BJ (cell line): ENCODE measurements around the gene MAP3K14. TPM values are rescaled to one million over a fixed set of nuclear protein-coding genes. Genes with fewer than 3 reads are reported as not detected.

Experiments used
- CTCF ChIA-PET: fragments of 350-600 bp; formaldehyde crosslinking; extraction: SDS; loops from one replicate; lab custom pipeline; 2021; ENCODE audit warnings: antibody characterized with exemption, inconsistent platforms; lab: Yijun Ruan, JAX
- POLR2A ChIA-PET: fragments of 300-600 bp; sonication (Branson Sonifier 250); formaldehyde crosslinking; extraction: SDS; loops from one replicate; lab custom pipeline; 2021; ENCODE audit warnings: antibody characterized with exemption; lab: Charles Lee
- DNase-seq: peaks from one replicate; pipeline ENCODE4 v3.0.0-alpha.2; 2011; ENCODE audit warnings: low read depth
- H3K27me3 ChIP-seq: 2 replicates; pipeline ENCODE4 v1.6.0; 2011; ENCODE audit warnings: low read length; ENCODE audit not compliant: control insufficient read depth, insufficient read depth
- H3K36me3 ChIP-seq: 2 replicates; pipeline ENCODE4 v1.5.1; 2011; ENCODE audit warnings: low read length; ENCODE audit not compliant: control insufficient read depth, insufficient read depth
- H3K4me3 ChIP-seq: 2 replicates; pipeline ENCODE4 v1.5.1; 2011; ENCODE audit warnings: low read depth, mild to moderate bottlenecking, control low read depth, low read length
- polyA plus RNA-seq: library from polyadenylated mRNA; depleted of rRNA; stranded (reverse); fragments of >200 nt; gene quantifications from 2 replicates; pipeline ENCODE4 v1.2.3, GENCODE V29; 2011
- TF ChIP-seq, protein P1 (sequence below): IDR thresholded peaks from 2 replicates; pipeline ENCODE4 v1.5.1; 2011; ENCODE audit warnings: low read depth, mild to moderate bottlenecking, control low read depth, inconsistent platforms, low read length, moderate library complexity; ENCODE audit not compliant: insufficient read depth

The MAP3K14 gene
- polyA plus RNA-seq, 1 experiment: 6.5 TPM

DNA sequence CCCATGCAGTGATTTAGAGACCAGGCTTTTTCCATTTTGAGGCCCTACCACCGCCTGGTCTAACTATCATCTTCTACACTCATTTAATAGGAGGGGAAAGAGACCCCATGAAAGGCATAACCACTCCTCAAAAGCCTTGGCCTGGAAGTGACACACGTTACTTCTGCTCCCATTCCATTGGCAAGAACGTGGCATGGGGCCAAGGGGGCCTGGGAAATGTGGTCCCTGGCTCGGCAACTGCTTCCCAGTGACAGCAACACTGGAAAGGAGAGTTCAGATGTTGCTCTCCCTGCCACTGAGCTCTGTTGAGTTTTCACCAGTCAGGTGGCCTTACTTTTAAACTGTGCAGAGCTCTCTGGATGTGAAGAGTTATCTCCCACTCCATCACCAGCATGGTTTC, 45.2 kb upstream of the MAP3K14 start:
- POLR2A ChIA-PET: no interaction called here
- TF ChIP-seq, protein P1, sequence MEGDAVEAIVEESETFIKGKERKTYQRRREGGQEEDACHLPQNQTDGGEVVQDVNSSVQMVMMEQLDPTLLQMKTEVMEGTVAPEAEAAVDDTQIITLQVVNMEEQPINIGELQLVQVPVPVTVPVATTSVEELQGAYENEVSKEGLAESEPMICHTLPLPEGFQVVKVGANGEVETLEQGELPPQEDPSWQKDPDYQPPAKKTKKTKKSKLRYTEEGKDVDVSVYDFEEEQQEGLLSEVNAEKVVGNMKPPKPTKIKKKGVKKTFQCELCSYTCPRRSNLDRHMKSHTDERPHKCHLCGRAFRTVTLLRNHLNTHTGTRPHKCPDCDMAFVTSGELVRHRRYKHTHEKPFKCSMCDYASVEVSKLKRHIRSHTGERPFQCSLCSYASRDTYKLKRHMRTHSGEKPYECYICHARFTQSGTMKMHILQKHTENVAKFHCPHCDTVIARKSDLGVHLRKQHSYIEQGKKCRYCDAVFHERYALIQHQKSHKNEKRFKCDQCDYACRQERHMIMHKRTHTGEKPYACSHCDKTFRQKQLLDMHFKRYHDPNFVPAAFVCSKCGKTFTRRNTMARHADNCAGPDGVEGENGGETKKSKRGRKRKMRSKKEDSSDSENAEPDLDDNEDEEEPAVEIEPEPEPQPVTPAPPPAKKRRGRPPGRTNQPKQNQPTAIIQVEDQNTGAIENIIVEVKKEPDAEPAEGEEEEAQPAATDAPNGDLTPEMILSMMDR: no peak
- no peak overlapping the region for H3K4me3 ChIP-seq
- no peak for DNase-seq
- H3K36me3 ChIP-seq: no peaks in the 10 kb centered on the region
- peaks cover 3% of the 10 kb centered on the region; the same call in 1 of the 2 replicates for H3K27me3 ChIP-seq
- CTCF ChIA-PET: interaction anchor here (0.6 to 1.3 kb wide), 2 partner anchors 84 to 535 kb away, joined by 3 to 5 read pairs; no protein-coding TSS in a partner anchor

DNA sequence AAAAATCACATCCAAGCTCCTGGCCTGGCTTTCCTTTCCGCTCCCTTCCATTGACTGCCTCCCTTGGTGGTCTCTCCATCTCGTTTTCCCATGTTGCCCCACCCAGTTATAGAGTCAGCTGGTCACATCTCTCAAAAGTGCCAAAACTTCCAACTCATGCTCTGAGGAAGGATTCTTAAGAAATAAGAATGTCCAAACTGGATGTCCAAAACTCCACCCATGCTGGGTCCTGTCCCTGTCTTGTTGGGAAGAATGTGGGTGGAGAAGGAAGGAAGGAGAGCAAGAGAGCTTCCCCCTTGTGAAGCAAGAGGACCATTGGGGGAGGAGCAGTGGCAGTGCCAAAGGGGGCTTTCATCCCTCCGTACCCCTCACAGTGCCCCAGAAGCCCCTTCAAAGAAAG, 44.6 kb upstream of the MAP3K14 start:
- peaks cover 3% of the 10 kb centered on the region; the same call in 1 of the 2 replicates for H3K27me3 ChIP-seq
- H3K36me3 ChIP-seq: no peaks in the 10 kb centered on the region
- TF ChIP-seq, protein P1: no peak
- ChIA-PET CTCF (interaction anchor here (0.6 to 1.3 kb wide), 4 partner anchors 11 to 535 kb away, joined by 3 to 5 read pairs (median 4); partner anchors contain the start of gene ACBD4), POLR2A (no interaction called here)
- no peak for DNase-seq
- H3K4me3 ChIP-seq: no peak overlapping the region

DNA sequence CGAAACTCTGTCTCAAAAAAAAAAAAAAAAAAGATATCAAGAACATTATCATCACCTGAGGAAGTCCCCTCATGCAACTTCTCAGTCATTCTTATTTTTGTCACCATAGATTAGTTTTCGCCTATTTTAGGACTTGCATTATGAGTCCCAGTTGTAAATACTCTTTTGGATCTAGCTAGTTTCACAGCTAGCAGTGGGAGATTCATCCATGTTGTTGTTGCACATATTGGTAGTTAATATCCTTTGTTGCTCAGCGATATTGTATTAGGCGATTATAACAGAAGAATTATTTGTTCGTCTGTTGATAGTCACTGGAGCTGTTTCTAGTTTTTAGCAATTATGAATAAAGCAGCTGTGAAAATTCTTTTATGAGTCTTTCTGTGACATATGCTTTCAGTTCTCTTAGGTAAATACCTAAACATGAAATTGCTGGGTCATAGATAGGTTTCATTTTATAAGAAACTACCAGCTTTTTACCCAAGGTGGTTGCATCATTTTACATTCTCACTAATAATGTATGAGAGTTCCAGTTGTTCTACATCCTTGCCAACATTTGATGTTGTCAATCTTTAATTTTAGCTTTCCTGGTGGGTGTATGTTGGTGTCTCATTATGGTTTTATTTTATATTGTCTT, 40.7 kb upstream of the MAP3K14 start:
- no peak for DNase-seq
- CTCF ChIA-PET: no interaction called here
- TF ChIP-seq, protein P1: no peak
- H3K4me3 ChIP-seq: no peak overlapping the region
- POLR2A ChIA-PET: no interaction called here
- no peaks in the 10 kb centered on the region for H3K36me3 ChIP-seq
- no peaks in the 10 kb centered on the region; the same call in 1 of the 2 replicates for H3K27me3 ChIP-seq

DNA sequence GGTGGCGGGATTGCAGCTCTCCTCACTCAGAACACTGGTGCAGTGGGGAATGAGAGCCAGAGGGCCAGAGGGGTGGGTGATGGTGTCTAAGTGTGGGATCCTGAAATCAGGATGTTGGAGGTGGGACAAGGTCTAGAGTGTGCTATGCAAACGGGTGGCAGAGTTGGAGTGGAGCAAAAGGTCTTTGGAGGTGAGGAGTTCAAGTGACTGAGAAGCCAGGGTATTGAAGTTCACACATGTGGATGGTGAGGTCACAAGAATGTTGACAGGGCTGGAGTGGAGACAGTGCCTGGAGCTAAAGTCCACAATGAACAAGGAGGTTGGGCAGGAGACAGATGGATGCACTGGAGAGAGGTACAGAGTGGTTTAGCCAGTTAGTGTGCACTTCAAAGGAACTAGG, 38.3 kb upstream of the MAP3K14 start:
- TF ChIP-seq, protein P1: no peak
- CTCF ChIA-PET: interaction anchor here (0.5 to 1.8 kb wide), 2 partner anchors 9 to 13 kb away, joined by 3 to 8 read pairs; no protein-coding TSS in a partner anchor
- POLR2A ChIA-PET: interaction anchor here (0.6 kb wide), 1 partner anchor 14 kb away, joined by 5 read pairs; no protein-coding TSS in a partner anchor
- DNase-seq: no peak
- no peak overlapping the region for H3K4me3 ChIP-seq
- no peaks in the 10 kb centered on the region for H3K27me3 ChIP-seq
- no peaks in the 10 kb centered on the region for H3K36me3 ChIP-seq

DNA sequence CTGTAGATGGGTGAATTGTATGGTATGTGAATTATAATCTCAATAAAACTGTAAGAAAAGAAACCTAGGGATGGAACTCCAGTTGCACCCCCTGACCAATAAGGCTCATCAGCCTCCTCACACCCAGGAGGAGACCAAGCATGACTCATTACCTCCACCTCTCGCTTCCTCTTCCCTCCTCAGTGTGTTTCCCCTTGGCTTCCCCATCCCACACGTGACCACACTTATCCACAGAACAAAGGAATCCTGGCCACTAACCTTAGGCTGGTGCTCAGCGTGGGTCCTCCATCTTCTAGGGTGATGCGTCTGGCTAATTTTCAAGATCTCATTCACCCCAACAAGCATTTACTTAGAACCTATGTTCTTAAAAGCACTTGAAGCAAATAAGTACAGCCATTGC, 36.2 kb upstream of the MAP3K14 start:
- CTCF ChIA-PET: no interaction called here

More for the DNA sequence above, 36.2 kb upstream of the MAP3K14 start:
- Histone ChIP-seq H3K36me3 (no peaks in the 10 kb centered on the region), H3K27me3 (no peaks in the 10 kb centered on the region), H3K4me3 (no peak overlapping the region)
- TF ChIP-seq, protein P1: no peak
- no peak for DNase-seq
- POLR2A ChIA-PET: no interaction called here
